Caco-2 (cell line): ENCODE results near the gene ATG7. TPM values are rescaled to one million over a fixed set of nuclear protein-coding genes. Genes with fewer than 3 reads are reported as not detected.

Experiments
- BruUV-seq: library from RNA; stranded (reverse); fragments of 400-500 nt; replicated peaks from 2 replicates; lab custom pipeline; 2021; lab: Mats Ljungman, UMichigan
- CTCF ChIA-PET: fragments of 300-600 bp; sonication (Branson Sonifier 250); formaldehyde crosslinking; loops from one replicate; lab custom pipeline; 2022; ENCODE audit warnings: antibody characterized with exemption; lab: Charles Lee
- POLR2A ChIA-PET: fragments of 300-600 bp; sonication (Branson Sonifier 250); formaldehyde crosslinking; loops from one replicate; lab custom pipeline; 2022; ENCODE audit warnings: antibody characterized with exemption; lab: Charles Lee
- DNase-seq, 2 experiments: peaks; one replicate each; pipeline versions ENCODE4 v3.0.0 to v3.0.0-alpha.2; 2020 to 2022
- H3K27me3 ChIP-seq: replicated peaks from 2 replicates; pipeline ENCODE4 v1.6.0; 2011; ENCODE audit warnings: low read length; ENCODE audit not compliant: control insufficient read depth, insufficient read depth
- H3K36me3 ChIP-seq: 2 replicates; pipeline ENCODE4 v1.5.1; 2011; ENCODE audit warnings: low read length; ENCODE audit not compliant: control insufficient read depth, insufficient read depth
- H3K4me1 ChIP-seq: fragments of 250-450 bp; sonication (Bioruptor Pico); 2 replicates; pipeline ENCODE4 v1.5.1; 2020; ENCODE audit warnings: mild to moderate bottlenecking
- H3K4me3 ChIP-seq: 2 replicates; pipeline ENCODE4 v1.5.1; 2011; ENCODE audit warnings: low read depth, mild to moderate bottlenecking, control low read depth, low read length
- H3K9me3 ChIP-seq: fragments of 250-450 bp; sonication (Bioruptor Pico); 2 replicates; pipeline ENCODE4 v1.5.1; 2020; ENCODE audit warnings: mild to moderate bottlenecking, moderate library complexity
- H3K27ac Mint-ChIP-seq: one replicate; pipeline ENCODE4 v1.8.0; 2022; ENCODE audit warnings: mixed read lengths; ENCODE audit not compliant: unreplicated experiment
- H3K27me3 Mint-ChIP-seq: one replicate; pipeline ENCODE4 v1.8.0; 2022; ENCODE audit warnings: mixed read lengths; ENCODE audit not compliant: insufficient read depth, unreplicated experiment
- H3K36me3 Mint-ChIP-seq: one replicate; pipeline ENCODE4 v1.8.0; 2022; ENCODE audit warnings: mild to moderate bottlenecking, mixed read lengths; ENCODE audit not compliant: insufficient read depth, unreplicated experiment
- H3K4me1 Mint-ChIP-seq: one replicate; pipeline ENCODE4 v1.8.0; 2022; ENCODE audit warnings: low read depth, mixed read lengths; ENCODE audit not compliant: unreplicated experiment
- H3K4me3 Mint-ChIP-seq: one replicate; pipeline ENCODE4 v1.8.0; 2022; ENCODE audit warnings: mild to moderate bottlenecking, moderate library complexity, mixed read lengths; ENCODE audit not compliant: unreplicated experiment
- H3K9me3 Mint-ChIP-seq: one replicate; pipeline ENCODE4 v1.8.0; 2022; ENCODE audit warnings: mixed read lengths; ENCODE audit not compliant: unreplicated experiment
- intact Hi-C: fragments of 100-400 bp; cut with micrococcal nuclease; formaldehyde crosslinking; loops from one replicate; pipeline ENCODE4 v1.10.0; 2022; ENCODE audit not compliant: unreplicated experiment
- total RNA-seq: library from RNA; stranded (reverse); gene quantifications from 2 replicates; pipeline ENCODE4 v1.2.3, GENCODE V29; 2022
- TF ChIP-seq, protein P1 (sequence below), 2 experiments: fragments of 200-600 bp in 1 of 2; IDR thresholded peaks; 1 replicate in 1 of 2; 2 replicates in 1 of 2; pipeline versions ENCODE4 v1.5.1 to v1.8.0; 2011 to 2022; ENCODE audit warnings: antibody characterized with exemption in 1 of 2, control low read depth in 1 of 2, inconsistent platforms in 1 of 2, low read depth in 1 of 2, low read length in 1 of 2, mild to moderate bottlenecking in 1 of 2, moderate library complexity in 1 of 2; ENCODE audit not compliant: insufficient read depth in 1 of 2, severe bottlenecking in 1 of 2, unreplicated experiment in 1 of 2

The ATG7 gene
- total RNA-seq, 1 experiment from 2014 or later, result 24.4 TPM

DNA sequence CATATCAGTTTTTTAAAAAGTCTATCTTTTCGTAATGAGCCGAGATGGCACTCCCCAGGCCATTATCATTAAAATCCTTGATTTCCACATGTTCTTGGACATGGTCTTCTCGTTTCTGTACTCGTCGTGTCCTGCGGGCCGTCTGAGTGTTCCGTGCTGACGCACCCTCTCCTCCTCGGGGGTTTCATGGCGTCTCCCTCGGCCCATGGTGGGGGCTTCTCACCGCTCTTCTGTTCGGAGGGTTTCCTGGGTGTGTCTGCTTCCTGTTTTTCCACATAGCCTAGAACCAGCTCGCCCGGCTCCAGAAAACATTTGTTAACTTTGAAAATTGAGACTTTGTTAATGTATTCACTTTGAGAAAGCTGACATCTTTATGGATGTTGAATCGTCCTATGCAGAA is 278.8 kb downstream of the ATG7 start:
- intact Hi-C loops, result no loop called here

DNA sequence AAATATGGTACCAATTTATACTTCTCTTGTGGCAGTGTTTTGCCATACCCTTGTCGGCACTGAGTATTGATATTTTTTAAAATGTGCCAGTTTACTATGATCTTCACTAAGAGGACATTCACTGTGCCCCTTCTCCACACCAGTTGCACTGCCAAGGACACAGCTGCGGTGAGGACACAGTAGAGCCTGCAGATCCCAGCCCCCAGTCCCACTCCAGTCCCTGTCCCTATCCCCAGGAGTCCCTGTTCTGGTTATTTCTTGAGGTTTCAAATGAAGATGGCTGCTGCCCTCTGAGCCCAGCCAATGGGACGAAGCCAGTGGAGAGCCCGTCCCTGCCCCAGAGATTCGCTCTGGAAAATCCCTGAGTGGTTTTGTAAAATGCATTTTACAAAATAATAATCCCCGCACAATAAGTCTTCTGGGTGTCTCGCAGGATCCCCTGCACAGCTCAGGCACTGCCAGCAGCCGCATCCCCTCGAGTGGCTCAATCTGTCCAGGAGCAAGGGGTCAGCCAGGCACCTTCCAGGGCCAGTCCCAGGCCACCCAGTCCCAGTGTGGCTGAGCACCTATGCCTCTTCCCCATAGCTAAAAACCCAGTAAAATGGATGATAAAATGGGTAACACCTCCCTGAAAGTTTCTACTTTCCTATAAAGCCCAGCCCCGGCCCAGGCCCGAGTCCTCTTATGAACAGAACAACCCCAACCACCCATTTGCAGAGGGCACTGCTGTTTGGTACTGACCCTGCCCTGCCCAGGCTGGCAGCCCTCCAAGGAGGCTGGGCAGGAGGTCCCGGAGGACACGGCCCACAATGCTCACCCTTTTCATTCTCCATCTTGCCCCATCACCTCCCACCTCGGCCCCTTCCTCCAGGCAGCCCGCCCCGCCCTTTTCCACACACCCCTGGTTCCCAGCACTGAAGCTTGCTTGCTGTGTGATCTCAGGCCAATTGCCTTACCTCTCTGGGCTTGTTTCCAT is 280.4 kb downstream of the ATG7 start:
- intact Hi-C loops, result no loop called here
- Mint-ChIP-seq H3K27me3 (no peaks in the 10 kb centered on the region), H3K9me3 (no peaks in the 10 kb centered on the region), H3K27ac (no peak overlapping the region), H3K4me3 (no peak overlapping the region), H3K36me3 (peaks cover 62% of the 10 kb centered on the region), H3K4me1 (no peaks in the 10 kb centered on the region)
- Histone ChIP-seq H3K27me3 (no peaks in the 10 kb centered on the region), H3K4me3 (no peak overlapping the region), H3K4me1 (no peaks in the 10 kb centered on the region), H3K9me3 (no peaks in the 10 kb centered on the region), H3K36me3 (peaks cover 1% of the 10 kb centered on the region; the same call in 1 of the 2 replicates)
- no TSS peak for BruUV-seq
- no peak for DNase-seq
- CTCF ChIA-PET, result no interaction called here
- POLR2A ChIA-PET, result no interaction called here
- TF ChIP-seq, protein P1, sequence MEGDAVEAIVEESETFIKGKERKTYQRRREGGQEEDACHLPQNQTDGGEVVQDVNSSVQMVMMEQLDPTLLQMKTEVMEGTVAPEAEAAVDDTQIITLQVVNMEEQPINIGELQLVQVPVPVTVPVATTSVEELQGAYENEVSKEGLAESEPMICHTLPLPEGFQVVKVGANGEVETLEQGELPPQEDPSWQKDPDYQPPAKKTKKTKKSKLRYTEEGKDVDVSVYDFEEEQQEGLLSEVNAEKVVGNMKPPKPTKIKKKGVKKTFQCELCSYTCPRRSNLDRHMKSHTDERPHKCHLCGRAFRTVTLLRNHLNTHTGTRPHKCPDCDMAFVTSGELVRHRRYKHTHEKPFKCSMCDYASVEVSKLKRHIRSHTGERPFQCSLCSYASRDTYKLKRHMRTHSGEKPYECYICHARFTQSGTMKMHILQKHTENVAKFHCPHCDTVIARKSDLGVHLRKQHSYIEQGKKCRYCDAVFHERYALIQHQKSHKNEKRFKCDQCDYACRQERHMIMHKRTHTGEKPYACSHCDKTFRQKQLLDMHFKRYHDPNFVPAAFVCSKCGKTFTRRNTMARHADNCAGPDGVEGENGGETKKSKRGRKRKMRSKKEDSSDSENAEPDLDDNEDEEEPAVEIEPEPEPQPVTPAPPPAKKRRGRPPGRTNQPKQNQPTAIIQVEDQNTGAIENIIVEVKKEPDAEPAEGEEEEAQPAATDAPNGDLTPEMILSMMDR (IDR thresholded peaks at IDR 0.05; ENCODE audit: insufficient read depth in 1 of 2, low read depth in 1 of 2, low read length in 1 of 2, severe bottlenecking in 1 of 2, unreplicated experiment in 1 of 2), result no peak

More for the DNA sequence above, 278.8 kb downstream of the ATG7 start:
- no peaks in the 10 kb centered on the region for H3K27me3 Mint-ChIP-seq
- Histone ChIP-seq H3K4me1 (no peaks in the 10 kb centered on the region), H3K9me3 (no peaks in the 10 kb centered on the region), H3K4me3 (no peak overlapping the region), H3K36me3 (no peaks in the 10 kb centered on the region), H3K27me3 (no peaks in the 10 kb centered on the region)
- no peak for DNase-seq
- no TSS peak for BruUV-seq
- H3K27ac Mint-ChIP-seq, result no peak overlapping the region
- H3K9me3 Mint-ChIP-seq, result no peaks in the 10 kb centered on the region
- no peak overlapping the region for H3K4me3 Mint-ChIP-seq
- CTCF ChIA-PET, result no interaction called here
- POLR2A ChIA-PET, result no interaction called here
- H3K36me3 Mint-ChIP-seq, result peaks cover 53% of the 10 kb centered on the region
- no peaks in the 10 kb centered on the region for H3K4me1 Mint-ChIP-seq
- TF ChIP-seq, protein P1 (IDR thresholded peaks at IDR 0.05; ENCODE audit: insufficient read depth in 1 of 2, low read depth in 1 of 2, low read length in 1 of 2, severe bottlenecking in 1 of 2, unreplicated experiment in 1 of 2), result no peak

DNA sequence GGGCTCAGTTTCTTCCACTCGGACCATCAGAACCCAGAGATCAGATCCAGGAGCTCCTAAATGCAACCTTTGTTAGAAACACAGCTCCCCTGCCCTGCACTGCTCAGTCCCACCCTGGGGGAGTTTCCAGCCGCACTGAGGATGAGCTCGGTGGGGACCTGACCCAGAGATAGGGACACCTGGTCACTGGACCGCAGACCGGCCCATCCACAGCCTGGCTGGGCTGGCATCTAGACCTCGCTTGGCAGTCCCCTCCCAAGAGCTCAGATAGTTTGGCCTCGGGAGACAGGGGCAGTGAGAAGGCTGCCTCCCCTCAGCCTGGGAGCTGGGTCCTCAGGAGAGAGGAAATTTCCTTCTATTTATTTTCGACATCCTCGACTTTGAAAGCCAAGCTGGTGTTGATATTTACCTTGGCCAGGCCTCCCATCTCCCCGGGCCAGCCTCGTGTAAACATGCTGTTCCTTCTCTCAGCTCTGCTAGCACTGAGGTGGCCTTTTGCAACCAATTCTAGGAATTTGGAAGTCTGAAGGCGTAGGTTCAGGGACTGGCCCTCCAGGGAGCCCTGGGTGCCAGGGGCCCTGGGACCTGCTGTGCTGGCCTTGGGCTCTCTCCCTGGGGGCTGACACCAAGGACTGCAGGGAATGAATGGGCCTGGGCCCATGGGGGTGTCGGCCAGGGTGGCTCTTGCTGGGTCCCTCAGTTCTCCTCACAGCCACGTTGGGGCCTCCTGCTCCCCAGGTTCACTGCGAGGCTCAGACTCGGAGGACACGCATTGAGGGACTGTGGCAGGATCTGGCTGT is 281.4 kb downstream of the ATG7 start:
- DNase-seq, result no peak
- no peaks in the 10 kb centered on the region for H3K9me3 Mint-ChIP-seq
- no peaks in the 10 kb centered on the region for H3K27me3 Mint-ChIP-seq
- no peaks in the 10 kb centered on the region for H3K27me3 ChIP-seq
- H3K36me3 Mint-ChIP-seq, result peaks cover 72% of the 10 kb centered on the region
- CTCF ChIA-PET, result interaction anchor here (0.6 kb wide), 1 partner anchor 213 kb away, joined by 3 read pairs; no protein-coding TSS in a partner anchor
- TF ChIP-seq, protein P1 (IDR thresholded peaks at IDR 0.05; ENCODE audit: insufficient read depth in 1 of 2, low read depth in 1 of 2, low read length in 1 of 2, severe bottlenecking in 1 of 2, unreplicated experiment in 1 of 2), result no peak
- H3K27ac Mint-ChIP-seq, result no peak overlapping the region
- no peak overlapping the region for H3K4me3 Mint-ChIP-seq
- intact Hi-C loops, result no loop called here
- no peaks in the 10 kb centered on the region for H3K4me1 Mint-ChIP-seq
- H3K9me3 ChIP-seq, result no peaks in the 10 kb centered on the region
- POLR2A ChIA-PET, result no interaction called here
- BruUV-seq, result no TSS peak
- no peak overlapping the region for H3K4me3 ChIP-seq
- H3K4me1 ChIP-seq, result no peaks in the 10 kb centered on the region
- H3K36me3 ChIP-seq, result peaks cover 1% of the 10 kb centered on the region; the same call in 1 of the 2 replicates
